Measurements from ENCODE around the gene NEU1. TPM values are rescaled to one million over a fixed set of nuclear protein-coding genes. Genes with fewer than 3 reads are reported as not detected.
"Not testable (repeated sequence)": the region's sequence is repeated elsewhere in the genome, so short reads cannot be mapped to it uniquely, and the experiment has no call there.

Gene NEU1
- total and polyA plus RNA-seq, 8 donors = 25.7 to 106 (median 29.4) TPM

DNA sequence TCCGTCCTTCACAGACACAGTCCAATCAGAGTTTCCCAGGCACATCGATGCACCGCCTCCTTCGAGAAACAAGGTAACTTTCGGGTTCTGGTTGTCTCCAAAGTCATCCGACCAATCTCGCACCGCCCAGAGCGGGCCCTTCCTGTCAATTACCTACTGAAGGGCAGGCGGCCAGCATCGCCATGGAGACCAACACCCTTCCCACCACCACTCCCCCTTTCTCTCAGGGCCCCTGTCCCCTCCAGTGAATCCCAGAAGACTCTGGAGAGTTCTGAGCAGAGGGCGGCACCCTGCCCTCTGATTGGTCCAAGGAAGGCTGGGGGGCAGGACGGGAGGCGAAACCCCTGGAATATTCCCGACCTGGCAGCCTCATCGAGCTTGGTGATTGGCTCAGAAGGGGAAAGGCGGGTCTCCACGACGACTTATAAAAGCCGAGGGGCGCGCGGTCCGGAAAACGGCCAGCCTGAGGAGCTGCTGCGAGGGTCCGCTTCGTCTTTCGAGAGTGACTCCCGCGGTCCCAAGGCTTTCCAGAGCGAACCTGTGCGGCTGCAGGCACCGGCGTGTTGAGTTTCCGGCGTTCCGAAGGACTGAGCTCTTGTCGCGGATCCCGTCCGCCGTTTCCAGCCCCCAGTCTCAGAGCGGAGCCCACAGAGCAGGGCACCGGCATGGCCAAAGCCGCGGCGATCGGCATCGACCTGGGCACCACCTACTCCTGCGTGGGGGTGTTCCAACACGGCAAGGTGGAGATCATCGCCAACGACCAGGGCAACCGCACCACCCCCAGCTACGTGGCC lies 35.1 kb downstream of the NEU1 start, which contains the start of gene HSPA1B:
Gene HSPA1B (plus strand): TSS at position 453 of the 794 bp plus-strand sequence. CDS start 213 bp downstream, at position 666.
- no peaks in the 10 kb centered on the region for H3K27me3 ChIP-seq
- peak within 1 kb of the TSS; percentile 19 to 62 for H3K4me3 ChIP-seq
- peaks cover 25 to 63% of the 10 kb centered on the region in 2 donors for H3K4me1 ChIP-seq
- H3K9me3 ChIP-seq = no peaks in the 10 kb centered on the region
- TF ChIP-seq, protein P1, sequence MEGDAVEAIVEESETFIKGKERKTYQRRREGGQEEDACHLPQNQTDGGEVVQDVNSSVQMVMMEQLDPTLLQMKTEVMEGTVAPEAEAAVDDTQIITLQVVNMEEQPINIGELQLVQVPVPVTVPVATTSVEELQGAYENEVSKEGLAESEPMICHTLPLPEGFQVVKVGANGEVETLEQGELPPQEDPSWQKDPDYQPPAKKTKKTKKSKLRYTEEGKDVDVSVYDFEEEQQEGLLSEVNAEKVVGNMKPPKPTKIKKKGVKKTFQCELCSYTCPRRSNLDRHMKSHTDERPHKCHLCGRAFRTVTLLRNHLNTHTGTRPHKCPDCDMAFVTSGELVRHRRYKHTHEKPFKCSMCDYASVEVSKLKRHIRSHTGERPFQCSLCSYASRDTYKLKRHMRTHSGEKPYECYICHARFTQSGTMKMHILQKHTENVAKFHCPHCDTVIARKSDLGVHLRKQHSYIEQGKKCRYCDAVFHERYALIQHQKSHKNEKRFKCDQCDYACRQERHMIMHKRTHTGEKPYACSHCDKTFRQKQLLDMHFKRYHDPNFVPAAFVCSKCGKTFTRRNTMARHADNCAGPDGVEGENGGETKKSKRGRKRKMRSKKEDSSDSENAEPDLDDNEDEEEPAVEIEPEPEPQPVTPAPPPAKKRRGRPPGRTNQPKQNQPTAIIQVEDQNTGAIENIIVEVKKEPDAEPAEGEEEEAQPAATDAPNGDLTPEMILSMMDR (IDR thresholded peaks at IDR 0.05) = no peak
- H3K27ac ChIP-seq = peak within 1 kb of the TSS; percentile 92 to 98
- no peaks in the 10 kb centered on the region for H3K36me3 ChIP-seq
- ATAC-seq (peak; percentile 70), DNase-seq (peak; percentile 97 to 100 (median 99))
- intact Hi-C loops (cut with DNase I) = no loop called here

DNA sequence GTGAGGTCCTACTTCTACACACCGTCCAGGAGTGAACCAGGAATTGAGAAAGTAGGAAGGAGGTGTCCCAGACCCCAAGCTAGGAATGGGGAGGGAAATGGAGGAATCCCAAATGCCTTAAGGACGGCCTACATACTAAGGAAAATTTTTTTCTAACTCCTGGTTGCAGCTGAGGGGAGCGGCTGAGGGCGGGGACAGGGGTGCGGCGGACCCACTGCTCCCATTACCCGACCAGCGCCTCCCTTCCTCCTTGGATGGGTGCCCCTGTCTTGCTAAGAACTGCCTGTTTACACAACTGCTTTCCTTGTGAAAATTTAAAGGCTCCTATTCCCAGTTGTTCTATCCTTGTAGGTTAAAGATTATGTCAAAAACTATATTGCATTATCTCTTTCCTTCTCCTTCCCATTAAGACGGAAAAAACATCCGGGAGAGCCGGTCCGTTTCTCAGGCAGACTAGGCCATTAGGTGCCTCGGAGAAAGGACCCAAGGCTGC lies 35.8 kb downstream of the NEU1 start:
- TF ChIP-seq, protein P1 (IDR thresholded peaks at IDR 0.05) = no peak
- Histone ChIP-seq H3K27ac (peak overlapping the region; percentile 92 to 98), H3K27me3 (no peaks in the 10 kb centered on the region), H3K4me3 (peak overlapping the region; percentile 19 to 62), H3K36me3 (no peaks in the 10 kb centered on the region), H3K9me3 (no peaks in the 10 kb centered on the region), H3K4me1 (peaks cover 22 to 60% of the 10 kb centered on the region in 2 donors)
- DNase-seq (peak in 3 of 4 donors; percentile 89 to 91 (median 90)), ATAC-seq (peak; percentile 30)
- intact Hi-C loops (cut with DNase I) = no loop called here

DNA sequence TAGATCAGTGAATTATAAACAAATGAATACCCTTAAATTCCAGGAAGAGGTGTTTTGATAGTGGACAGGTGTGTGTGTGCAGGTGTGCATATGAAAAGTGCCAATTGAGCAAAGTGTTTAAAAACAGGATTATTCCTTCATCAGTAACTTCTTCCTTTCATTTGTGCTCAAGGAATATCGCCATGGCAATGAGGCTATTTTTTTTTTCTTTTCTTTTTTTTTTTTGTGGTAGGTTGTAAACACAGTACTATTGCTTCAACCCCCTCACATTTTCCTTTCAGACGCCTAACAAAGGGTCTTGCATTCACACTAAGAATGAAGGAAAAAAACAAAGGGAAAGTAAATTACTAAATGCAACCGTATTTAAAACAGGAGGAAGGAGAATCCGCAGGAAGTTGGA lies 37.1 kb downstream of the NEU1 start:
- no peak for DNase-seq
- TF ChIP-seq, protein P1 (IDR thresholded peaks at IDR 0.05) = no peak
- Histone ChIP-seq H3K4me3 (no peak overlapping the region), H3K9me3 (no peaks in the 10 kb centered on the region), H3K27me3 (no peaks in the 10 kb centered on the region), H3K4me1 (peaks cover 12 to 57% of the 10 kb centered on the region in 2 donors), H3K36me3 (no peaks in the 10 kb centered on the region), H3K27ac (peak overlapping the region; percentile 92 to 98)
- no peak for ATAC-seq
- intact Hi-C loops (cut with DNase I) = no loop called here

DNA sequence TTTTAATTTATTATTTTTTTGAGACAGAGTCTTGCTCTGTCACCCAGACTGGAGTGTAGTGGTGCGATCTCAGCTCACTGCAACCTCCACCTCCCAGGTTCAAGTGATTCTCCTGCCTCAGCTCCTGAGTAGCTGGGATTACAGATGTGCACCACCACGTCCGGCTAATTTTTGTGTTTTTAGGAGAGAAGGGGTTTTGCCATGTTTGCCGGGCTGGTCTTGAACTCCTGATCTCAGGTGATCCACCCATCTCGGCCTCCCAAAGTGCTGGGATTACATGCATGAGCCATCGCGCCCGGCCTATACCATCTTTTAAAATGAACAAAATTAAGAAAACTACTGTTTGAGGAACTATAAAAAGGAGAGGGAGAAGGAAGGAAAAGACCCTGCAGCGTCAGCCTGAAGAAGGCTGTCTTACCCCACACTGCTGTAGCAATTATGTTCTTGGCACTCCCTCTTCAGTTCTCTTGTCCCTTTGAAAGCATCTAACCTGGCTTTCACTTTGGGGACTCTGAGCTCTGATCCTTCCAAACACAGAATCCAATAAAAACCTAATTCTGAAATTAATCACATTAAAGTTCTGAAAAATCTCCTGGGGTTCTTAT lies 38.9 kb downstream of the NEU1 start:
- peaks cover 22 to 76% of the 10 kb centered on the region in 2 donors for H3K4me1 ChIP-seq
- H3K36me3 ChIP-seq; H3K27me3 ChIP-seq; intact Hi-C loops (cut with DNase I); ATAC-seq; DNase-seq; H3K9me3 ChIP-seq; H3K4me3 ChIP-seq: not testable (repeated sequence)
- H3K27ac ChIP-seq = peak overlapping the region; percentile 92 to 98

DNA sequence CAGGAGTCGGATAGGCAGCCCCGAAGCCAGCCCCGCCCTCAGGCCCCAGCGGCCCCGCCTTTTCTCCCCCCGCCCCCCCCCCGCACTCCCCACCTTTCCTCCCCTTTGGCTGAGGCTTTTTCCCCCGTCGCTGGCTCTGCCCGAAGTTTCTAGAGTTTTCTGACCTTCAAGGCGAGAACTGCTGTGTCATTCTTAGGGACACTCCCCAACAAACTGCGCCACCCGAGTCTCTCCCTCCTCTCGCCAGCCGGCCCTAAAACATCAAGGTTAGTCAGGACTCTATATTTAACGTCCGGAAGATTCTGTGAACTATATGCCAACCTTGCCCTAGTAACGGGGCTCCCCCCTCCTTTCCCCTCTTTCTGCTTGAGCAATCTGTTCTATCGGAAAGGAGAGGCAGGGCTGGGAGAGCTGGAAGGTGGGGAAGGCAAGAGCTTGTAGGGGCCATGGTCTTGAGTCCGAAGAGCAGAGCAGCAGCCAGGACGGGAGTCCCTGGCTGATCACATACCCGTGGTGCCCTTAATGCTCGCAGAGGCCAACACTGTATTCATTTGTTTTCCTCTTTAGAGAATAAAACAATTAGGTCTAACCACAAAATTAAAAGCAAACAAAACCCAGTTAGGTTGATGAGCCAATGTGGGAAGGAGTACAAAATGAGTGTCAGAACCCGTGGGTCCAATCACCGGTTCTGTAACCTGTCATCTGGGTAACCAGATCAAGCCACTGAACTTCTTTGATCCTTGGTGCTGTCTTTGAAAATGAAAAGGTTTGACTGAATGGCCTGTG lies 40.4 kb downstream of the NEU1 start:
- Histone ChIP-seq H3K9me3 (no peaks in the 10 kb centered on the region), H3K4me1 (peaks cover 26 to 89% of the 10 kb centered on the region in 2 donors), H3K36me3 (no peaks in the 10 kb centered on the region), H3K27me3 (no peaks in the 10 kb centered on the region), H3K4me3 (peak overlapping the region; percentile 35 to 54), H3K27ac (peak overlapping the region; percentile 92 to 98)
- ATAC-seq = peak; percentile 53
- DNase-seq = peak; percentile 67 to 91 (median 82)
- TF ChIP-seq, protein P1 (IDR thresholded peaks at IDR 0.05) = no peak
- intact Hi-C loops (cut with DNase I) = no loop called here

All from left lung (tissue), 10 donors.